RWPE1 (cell line): ENCODE results near the gene CCDC9.

Source experiments
- CTCF ChIA-PET: fragments of 350-600 bp; sonication (Branson Sonifier 250); formaldehyde crosslinking; extraction: SDS; loops from one replicate; lab custom pipeline; 2021; lab: Yijun Ruan, JAX
- POLR2A ChIA-PET: fragments of 400-600 bp; formaldehyde crosslinking; extraction: SDS; loops from one replicate; lab custom pipeline; 2020; ENCODE audit warnings: antibody characterized with exemption; ENCODE audit not compliant: low non-redundant PET; lab: Yijun Ruan, JAX
- DNase-seq: peaks from one replicate; pipeline ENCODE4 v3.0.0; 2012; ENCODE audit warnings: low spot score
- H3K27ac ChIP-seq: fragments of 450-650 bp; 2 replicates; pipeline ENCODE4 v1.5.1; 2017
- TF ChIP-seq, protein P1 (sequence below): fragments of 450-650 bp; conservative IDR thresholded peaks from 2 replicates; pipeline ENCODE4 v1.5.1; 2017; ENCODE audit warnings: low read depth, mild to moderate bottlenecking

The CCDC9 gene

DNA sequence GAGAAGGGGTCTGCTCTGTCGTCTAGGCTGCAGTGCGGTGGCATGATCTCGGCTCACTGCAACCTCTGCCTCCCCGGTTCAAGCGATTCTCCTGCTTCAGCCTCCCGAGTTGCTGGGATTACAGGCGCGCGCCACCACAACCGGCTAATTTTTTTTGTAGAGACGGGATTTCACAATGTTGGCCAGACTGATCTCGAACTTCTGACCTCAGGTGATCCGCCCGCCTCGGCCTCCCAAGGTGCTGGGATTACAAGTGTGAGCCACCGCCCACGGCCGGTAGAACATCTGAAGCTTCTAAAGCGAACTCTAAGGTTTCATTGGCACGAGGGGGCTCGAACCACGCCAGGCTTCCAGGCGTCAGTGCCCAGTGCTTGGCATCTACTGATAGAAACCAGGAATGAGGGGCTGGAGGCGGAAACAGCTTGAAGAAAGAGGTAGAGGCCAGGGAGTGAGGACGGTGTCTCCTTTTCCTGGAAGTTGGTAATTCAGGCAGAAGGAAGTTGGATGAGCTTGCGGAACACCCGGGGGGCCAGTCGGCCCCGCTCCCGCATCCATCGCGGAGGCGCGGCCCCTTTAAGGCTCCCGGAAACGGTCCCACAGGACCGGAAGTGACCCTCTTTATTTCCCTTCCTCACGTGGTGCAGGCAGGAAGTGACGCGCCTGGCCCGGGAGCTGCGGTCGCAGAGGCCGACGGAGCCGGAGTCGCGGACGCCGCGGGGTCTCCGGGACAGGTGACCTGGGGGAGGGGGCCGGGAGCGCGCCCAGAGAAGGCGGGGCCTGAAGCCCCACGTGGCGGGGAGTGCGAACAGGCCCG, at the start of gene CCDC9:
Gene CCDC9 (plus strand): TSS at position 647 of the 814 bp plus-strand sequence. CDS start 1,876 bp downstream, outside the sequence.
- H3K27ac ChIP-seq = peak within 1 kb of the TSS; percentile 98
- DNase-seq = no peak

DNA sequence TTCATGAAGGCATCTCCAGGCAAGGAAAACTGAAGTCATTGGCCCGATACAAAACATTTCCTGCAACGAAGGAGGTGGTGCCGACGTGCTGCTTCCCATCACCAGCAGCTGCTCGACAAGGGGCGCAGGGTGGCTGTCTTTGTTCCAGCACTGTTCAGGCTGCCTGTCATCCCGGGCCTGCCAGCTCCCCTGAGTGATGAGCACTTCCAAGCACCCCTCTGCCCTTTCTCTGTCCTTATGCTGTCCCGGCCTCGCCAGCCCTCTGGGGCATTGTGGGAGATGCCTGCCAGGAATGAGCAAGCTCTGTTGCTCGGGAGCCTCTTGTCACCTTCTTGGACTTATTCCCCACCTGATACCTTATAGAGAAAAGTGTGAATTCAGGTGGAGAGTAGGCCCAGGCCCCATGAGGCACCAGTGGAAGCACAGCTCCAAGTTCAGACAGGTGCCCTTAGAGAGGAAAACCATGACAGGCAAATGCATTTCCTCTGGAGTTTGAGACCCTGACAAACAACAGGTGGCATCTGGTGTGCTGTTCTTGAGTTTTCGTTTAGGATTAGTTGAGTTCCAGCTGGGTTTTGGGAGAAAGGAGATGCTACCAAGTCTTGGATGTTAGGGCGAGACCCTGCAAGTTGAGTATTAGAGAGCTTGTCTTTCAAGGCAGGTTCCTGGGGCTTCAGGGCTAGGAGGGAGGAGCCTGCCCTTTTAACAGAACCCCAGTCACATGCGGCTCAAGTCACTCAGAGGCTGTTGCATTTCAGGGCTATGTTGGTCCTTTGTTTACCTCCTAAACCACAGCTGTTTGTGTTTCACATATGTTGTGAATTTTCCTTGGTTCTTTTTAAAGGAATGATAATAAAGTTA, 46.8 kb upstream of the CCDC9 start:
- ChIA-PET CTCF (interaction anchor here (1.4 to 5.9 kb wide), 3 partner anchors 16 to 196 kb away, joined by 5 to 77 read pairs (median 9); no protein-coding TSS in a partner anchor), POLR2A (interaction anchor here (1.8 kb wide), 1 partner anchor 35 kb away, joined by 11 read pairs; no protein-coding TSS in a partner anchor)
- TF ChIP-seq, protein P1, sequence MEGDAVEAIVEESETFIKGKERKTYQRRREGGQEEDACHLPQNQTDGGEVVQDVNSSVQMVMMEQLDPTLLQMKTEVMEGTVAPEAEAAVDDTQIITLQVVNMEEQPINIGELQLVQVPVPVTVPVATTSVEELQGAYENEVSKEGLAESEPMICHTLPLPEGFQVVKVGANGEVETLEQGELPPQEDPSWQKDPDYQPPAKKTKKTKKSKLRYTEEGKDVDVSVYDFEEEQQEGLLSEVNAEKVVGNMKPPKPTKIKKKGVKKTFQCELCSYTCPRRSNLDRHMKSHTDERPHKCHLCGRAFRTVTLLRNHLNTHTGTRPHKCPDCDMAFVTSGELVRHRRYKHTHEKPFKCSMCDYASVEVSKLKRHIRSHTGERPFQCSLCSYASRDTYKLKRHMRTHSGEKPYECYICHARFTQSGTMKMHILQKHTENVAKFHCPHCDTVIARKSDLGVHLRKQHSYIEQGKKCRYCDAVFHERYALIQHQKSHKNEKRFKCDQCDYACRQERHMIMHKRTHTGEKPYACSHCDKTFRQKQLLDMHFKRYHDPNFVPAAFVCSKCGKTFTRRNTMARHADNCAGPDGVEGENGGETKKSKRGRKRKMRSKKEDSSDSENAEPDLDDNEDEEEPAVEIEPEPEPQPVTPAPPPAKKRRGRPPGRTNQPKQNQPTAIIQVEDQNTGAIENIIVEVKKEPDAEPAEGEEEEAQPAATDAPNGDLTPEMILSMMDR = no peak
- peak overlapping the region; percentile 57 for H3K27ac ChIP-seq
- no peak for DNase-seq

More for the DNA sequence above, at the start of gene CCDC9:
- ChIA-PET CTCF (interaction anchor here (0.5 to 1.2 kb wide), 6 partner anchors 8 to 242 kb away, joined by 3 to 6 read pairs (median 4); no protein-coding TSS in a partner anchor), POLR2A (interaction anchor here (0.6 to 1.9 kb wide), 3 partner anchors 18 to 35 kb away, joined by 4 to 18 read pairs (median 6); no protein-coding TSS in a partner anchor)
- TF ChIP-seq, protein P1 = no peak

DNA sequence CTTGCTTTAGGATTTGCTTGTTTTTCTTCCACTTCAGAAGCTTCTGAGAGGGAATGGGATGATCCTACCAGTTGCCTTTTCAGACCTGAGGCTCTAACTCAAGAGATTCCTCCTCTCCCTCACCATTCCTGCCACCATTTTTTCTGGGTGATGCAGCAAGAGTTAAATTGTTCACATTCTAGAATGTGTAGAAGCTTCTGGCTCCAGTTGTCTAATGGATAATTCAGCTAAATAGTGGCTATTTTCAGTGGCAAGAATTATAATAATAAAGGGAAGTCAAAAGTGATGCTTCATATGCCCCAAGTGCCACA, 46.2 kb upstream of the CCDC9 start:
- POLR2A ChIA-PET = interaction anchor here (1.8 kb wide), 1 partner anchor 34 kb away, joined by 11 read pairs; no protein-coding TSS in a partner anchor
- TF ChIP-seq, protein P1 = no peak
- H3K27ac ChIP-seq = peak overlapping the region; percentile 80
- DNase-seq = no peak
- CTCF ChIA-PET = interaction anchor here (0.6 to 5.9 kb wide), 11 partner anchors 8 to 531 kb away, joined by 3 to 77 read pairs (median 6); no protein-coding TSS in a partner anchor

DNA sequence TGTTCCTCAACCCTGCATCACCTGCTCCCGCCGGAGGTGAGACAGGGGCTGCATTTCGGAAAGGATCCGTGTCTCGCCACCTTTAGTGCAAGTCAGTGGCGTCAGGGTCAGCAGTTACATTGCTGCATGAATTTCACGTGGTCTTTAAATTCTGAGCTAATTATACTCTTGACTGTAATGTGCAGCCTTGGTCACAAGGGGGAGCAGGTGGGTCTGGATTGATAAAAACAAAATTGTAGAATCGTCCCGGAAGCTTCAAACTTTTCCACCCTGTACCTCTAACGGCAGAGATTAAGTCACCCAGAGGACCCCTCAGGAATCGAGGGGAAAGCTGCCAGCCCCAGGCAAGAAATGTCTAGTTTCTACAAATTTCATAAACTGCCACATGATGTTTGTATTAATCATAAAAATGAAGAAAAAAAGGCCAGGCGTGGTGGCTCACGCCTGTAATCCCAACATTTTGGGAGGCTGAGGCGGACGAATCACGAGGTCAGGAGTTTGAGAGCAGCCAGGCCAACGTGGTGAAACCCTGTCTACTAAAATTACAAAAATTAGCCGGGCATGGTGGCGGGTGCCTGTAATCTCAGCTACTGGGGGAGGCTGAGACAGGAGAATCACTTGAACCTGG, 45.5 kb upstream of the CCDC9 start:
- H3K27ac ChIP-seq = peak overlapping the region; percentile 80
- TF ChIP-seq, protein P1 = peak; percentile 82
- CTCF ChIA-PET = interaction anchor here (0.5 to 5.9 kb wide), 19 partner anchors 9 to 530 kb away, joined by 3 to 77 read pairs (median 5); no protein-coding TSS in a partner anchor
- POLR2A ChIA-PET = interaction anchor here (1.8 kb wide), 1 partner anchor 34 kb away, joined by 11 read pairs; no protein-coding TSS in a partner anchor
- DNase-seq = peak; percentile 60

DNA sequence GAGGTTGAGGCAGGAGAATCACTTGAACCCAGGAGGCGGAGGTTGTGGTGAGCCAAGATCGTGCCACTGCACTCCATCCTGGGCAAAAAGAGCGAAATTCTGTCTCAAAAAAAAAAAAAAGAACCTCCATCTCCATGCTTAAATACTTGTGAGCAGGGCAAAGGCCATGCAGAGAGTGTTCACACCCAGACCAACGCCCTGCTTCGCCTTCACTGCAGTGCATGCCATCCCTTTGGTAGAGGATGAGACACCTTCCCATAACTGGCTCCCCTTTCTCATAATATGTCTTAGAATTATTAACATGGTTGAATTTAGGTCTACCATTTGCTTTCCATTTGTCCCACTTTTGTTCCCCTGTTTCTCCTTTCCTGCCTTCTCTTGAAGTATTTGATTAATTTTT, 40.7 kb upstream of the CCDC9 start:
- TF ChIP-seq, protein P1 = no peak
- no peak overlapping the region; the same call in 1 of the 2 replicates for H3K27ac ChIP-seq
- ChIA-PET POLR2A (no interaction called here), CTCF (no interaction called here)
- DNase-seq = no peak
